ENCODE data around the gene SLC41A1. TPM values are rescaled to one million over a fixed set of nuclear protein-coding genes. Genes with fewer than 3 reads are reported as not detected.

Gene SLC41A1
- total RNA-seq, 1 experiment from 2014 or later: 31.9 TPM

DNA sequence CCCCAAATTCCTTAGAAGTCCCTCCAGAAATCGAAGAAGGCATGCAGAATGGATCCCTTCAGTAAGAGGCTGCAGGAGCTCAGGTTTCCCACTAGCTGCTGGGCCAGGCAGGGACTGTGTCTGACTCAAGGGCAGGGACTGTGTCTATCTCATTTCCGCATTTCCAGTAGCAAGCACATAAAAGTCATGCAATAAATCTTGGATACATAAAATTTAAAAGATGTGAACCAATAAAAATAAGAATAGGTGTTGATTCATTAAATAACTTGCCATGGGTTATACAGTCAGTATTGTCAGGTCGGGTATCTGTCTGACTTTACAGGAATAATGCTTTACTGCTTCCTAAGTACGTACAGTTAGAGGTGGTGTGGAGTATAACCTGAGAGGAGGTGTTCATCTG lies 21.8 kb upstream of the SLC41A1 start:
- CTCF ChIA-PET: interaction anchor here (1.1 kb wide), 1 partner anchor 8 kb away, joined by 3 read pairs; no protein-coding TSS in a partner anchor
- TF ChIP-seq, protein P1, sequence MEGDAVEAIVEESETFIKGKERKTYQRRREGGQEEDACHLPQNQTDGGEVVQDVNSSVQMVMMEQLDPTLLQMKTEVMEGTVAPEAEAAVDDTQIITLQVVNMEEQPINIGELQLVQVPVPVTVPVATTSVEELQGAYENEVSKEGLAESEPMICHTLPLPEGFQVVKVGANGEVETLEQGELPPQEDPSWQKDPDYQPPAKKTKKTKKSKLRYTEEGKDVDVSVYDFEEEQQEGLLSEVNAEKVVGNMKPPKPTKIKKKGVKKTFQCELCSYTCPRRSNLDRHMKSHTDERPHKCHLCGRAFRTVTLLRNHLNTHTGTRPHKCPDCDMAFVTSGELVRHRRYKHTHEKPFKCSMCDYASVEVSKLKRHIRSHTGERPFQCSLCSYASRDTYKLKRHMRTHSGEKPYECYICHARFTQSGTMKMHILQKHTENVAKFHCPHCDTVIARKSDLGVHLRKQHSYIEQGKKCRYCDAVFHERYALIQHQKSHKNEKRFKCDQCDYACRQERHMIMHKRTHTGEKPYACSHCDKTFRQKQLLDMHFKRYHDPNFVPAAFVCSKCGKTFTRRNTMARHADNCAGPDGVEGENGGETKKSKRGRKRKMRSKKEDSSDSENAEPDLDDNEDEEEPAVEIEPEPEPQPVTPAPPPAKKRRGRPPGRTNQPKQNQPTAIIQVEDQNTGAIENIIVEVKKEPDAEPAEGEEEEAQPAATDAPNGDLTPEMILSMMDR (IDR thresholded peaks at IDR 0.05; ENCODE audit: unreplicated experiment): no peak
- H3K36me3 Mint-ChIP-seq (ENCODE audit: insufficient read depth, unreplicated experiment): no peaks in the 10 kb centered on the region
- no peaks in the 10 kb centered on the region for H3K4me1 Mint-ChIP-seq (ENCODE audit: low read depth, unreplicated experiment)
- no peak overlapping the region for H3K4me3 Mint-ChIP-seq (ENCODE audit: low read depth, unreplicated experiment)
- intact Hi-C loops (cut with micrococcal nuclease; ENCODE audit: unreplicated experiment): no loop called here
- DNase-seq: no peak
- peaks cover 88% of the 10 kb centered on the region for H3K27me3 Mint-ChIP-seq (ENCODE audit: unreplicated experiment)
- H3K9me3 Mint-ChIP-seq (ENCODE audit: low read depth, unreplicated experiment): no peaks in the 10 kb centered on the region
- no TSS peak for BruUV-seq (replicated peaks)
- H3K27ac Mint-ChIP-seq (ENCODE audit: unreplicated experiment): no peak overlapping the region

DNA sequence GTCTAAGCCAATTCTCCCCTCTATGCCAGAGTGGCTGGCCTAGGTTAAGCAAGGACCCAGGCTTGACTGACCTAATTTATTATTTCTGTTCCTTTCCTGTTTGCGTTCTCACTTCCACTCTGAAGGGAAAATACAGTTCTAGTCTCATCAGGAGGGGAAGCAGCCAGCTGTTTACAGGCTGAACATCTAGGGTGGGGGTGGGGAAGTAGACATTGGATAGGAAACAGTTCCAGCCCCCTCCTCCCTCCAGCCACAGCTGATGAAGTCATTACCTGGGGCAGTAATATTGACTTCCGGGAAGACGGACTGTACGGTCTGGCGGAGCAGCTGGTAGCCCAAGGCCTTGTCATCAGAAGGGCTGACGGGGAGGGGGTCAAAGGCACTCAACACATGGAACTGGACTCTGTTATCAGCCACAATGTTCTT lies 19.3 kb upstream of the SLC41A1 start:
- H3K4me3 Mint-ChIP-seq (ENCODE audit: low read depth, unreplicated experiment): no peak overlapping the region
- TF ChIP-seq, protein P1 (IDR thresholded peaks at IDR 0.05; ENCODE audit: unreplicated experiment): no peak
- H3K27ac Mint-ChIP-seq (ENCODE audit: unreplicated experiment): no peak overlapping the region
- H3K4me1 Mint-ChIP-seq (ENCODE audit: low read depth, unreplicated experiment): no peaks in the 10 kb centered on the region
- DNase-seq: no peak
- no peaks in the 10 kb centered on the region for H3K36me3 Mint-ChIP-seq (ENCODE audit: insufficient read depth, unreplicated experiment)
- CTCF ChIA-PET: no interaction called here
- no TSS peak for BruUV-seq (replicated peaks)
- H3K27me3 Mint-ChIP-seq (ENCODE audit: unreplicated experiment): peaks cover 92% of the 10 kb centered on the region
- H3K9me3 Mint-ChIP-seq (ENCODE audit: low read depth, unreplicated experiment): no peaks in the 10 kb centered on the region
- intact Hi-C loops (cut with micrococcal nuclease; ENCODE audit: unreplicated experiment): no loop called here

DNA sequence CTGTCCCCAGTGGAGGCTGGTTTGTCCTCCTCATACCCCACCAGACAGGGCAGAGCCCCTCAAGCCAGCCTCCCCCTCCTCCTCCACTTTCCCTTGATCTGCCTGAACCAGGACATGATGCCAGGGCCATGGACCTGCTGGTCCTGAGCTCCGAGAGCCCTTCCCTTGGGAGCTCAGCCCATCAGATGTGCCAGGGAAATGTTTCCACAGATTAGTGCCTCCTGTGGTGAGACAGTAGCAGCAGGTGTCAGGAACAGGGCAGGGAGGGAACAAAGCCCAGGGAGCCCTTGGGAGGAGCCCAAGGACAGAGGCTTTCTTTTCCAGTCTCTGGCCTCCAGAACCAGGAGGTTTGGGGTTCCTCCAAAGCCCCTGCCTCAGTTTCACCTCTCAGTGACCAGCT lies 14.6 kb upstream of the SLC41A1 start:
- no peaks in the 10 kb centered on the region for H3K9me3 Mint-ChIP-seq (ENCODE audit: low read depth, unreplicated experiment)
- H3K4me3 Mint-ChIP-seq (ENCODE audit: low read depth, unreplicated experiment): no peak overlapping the region
- TF ChIP-seq, protein P1 (IDR thresholded peaks at IDR 0.05; ENCODE audit: unreplicated experiment): no peak
- no peak for DNase-seq
- no TSS peak for BruUV-seq (replicated peaks)
- CTCF ChIA-PET: interaction anchor here (0.9 kb wide), 1 partner anchor 80 kb away, joined by 3 read pairs; no protein-coding TSS in a partner anchor
- H3K36me3 Mint-ChIP-seq (ENCODE audit: insufficient read depth, unreplicated experiment): no peaks in the 10 kb centered on the region
- no peak overlapping the region for H3K27ac Mint-ChIP-seq (ENCODE audit: unreplicated experiment)
- intact Hi-C loops (cut with micrococcal nuclease; ENCODE audit: unreplicated experiment): no loop called here
- no peaks in the 10 kb centered on the region for H3K4me1 Mint-ChIP-seq (ENCODE audit: low read depth, unreplicated experiment)
- H3K27me3 Mint-ChIP-seq (ENCODE audit: unreplicated experiment): peaks cover 86% of the 10 kb centered on the region

DNA sequence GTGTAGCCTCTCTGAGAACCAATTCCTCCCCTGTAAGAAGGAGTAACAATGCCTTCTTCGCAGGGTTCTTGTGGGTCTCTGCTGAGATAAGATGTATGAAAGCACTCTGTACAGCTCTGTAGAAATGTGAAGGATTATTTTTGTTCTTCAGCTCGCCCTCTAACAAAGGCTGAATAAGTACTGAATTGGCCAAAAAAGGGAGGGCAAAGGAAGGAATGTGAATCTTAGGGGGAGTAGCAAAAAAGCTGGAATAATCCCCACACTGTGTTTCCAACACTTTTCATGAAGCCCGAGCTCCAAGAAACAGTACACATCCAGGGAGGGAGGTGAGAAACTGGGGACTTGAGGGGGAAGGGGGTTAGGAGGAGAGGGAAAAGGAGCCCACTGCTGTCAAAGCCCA lies 14.0 kb upstream of the SLC41A1 start:
- CTCF ChIA-PET: interaction anchor here (0.9 kb wide), 1 partner anchor 81 kb away, joined by 3 read pairs; no protein-coding TSS in a partner anchor
- DNase-seq: no peak
- Mint-ChIP-seq H3K27me3 (ENCODE audit: unreplicated experiment) (peaks cover 86% of the 10 kb centered on the region), H3K4me3 (ENCODE audit: low read depth, unreplicated experiment) (no peak overlapping the region), H3K9me3 (ENCODE audit: low read depth, unreplicated experiment) (no peaks in the 10 kb centered on the region), H3K27ac (ENCODE audit: unreplicated experiment) (no peak overlapping the region), H3K4me1 (ENCODE audit: low read depth, unreplicated experiment) (no peaks in the 10 kb centered on the region), H3K36me3 (ENCODE audit: insufficient read depth, unreplicated experiment) (no peaks in the 10 kb centered on the region)
- TF ChIP-seq, protein P1 (IDR thresholded peaks at IDR 0.05; ENCODE audit: unreplicated experiment): no peak
- no TSS peak for BruUV-seq (replicated peaks)
- intact Hi-C loops (cut with micrococcal nuclease; ENCODE audit: unreplicated experiment): no loop called here
